Smooth muscle cell of the pulmonary artery (primary cell): ENCODE data around the gene HIRA. TPM values are rescaled to one million over a fixed set of nuclear protein-coding genes. Genes with fewer than 3 reads are reported as not detected.

ENCODE experiments used
- total RNA-seq: library from RNA; depleted of rRNA; stranded (reverse); fragments of >200 nt; gene quantifications from 2 replicates; pipeline ENCODE4 v1.2.3, GENCODE V29; 2014

HIRA gene
- total RNA-seq, result 26.7 and 34.5 TPM in 2 replicates

GRCh38 chr22:19431649-19432132, at the start of gene HIRA:
HIRA (minus strand) TSS chr22:19431733; CDS start chr22:19431476, 257 bp downstream.

DNA sequence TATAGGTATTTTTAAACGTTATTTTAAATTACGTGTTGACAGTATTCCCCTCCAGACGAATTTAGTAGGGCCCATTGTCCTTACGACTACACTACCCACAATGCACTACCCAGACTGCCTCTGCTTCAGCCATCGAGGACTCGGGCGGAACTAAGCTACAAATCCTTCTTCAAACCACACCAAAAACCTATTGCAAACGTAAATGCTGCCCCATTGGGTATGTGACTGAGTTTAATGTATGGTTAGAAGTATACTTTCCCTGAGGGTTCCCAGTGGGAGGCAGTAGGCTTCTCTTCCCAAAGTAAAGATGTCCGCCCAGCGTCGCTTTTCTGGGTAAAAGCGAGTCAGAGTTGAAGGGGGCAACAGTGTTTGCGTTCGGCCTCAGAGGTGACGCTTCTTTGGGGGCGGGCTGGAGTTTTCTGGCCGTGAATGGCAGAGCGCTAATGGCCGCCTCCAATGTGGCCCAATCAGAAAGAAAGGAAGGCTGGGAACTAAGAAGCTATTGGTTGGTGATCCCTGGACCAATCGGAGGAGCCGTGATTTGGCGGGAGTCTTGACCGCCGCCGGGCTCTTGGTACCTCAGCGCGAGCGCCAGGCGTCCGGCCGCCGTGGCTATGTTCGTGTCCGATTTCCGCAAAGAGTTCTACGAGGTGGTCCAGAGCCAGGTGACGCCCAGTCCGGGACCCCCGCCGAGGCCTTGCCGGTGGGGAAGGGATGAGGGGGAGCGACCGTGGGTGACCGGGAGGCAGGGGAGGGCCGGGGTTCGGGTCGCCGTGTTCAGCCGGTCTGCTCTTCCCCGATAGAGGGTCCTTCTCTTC, 48.0 kb upstream of the HIRA start, which contains the start of gene CDC45:
TSS of gene CDC45 (plus strand) at position 566 of the 818 bp plus-strand sequence. CDS start at position 615, 49 bp downstream.

DNA sequence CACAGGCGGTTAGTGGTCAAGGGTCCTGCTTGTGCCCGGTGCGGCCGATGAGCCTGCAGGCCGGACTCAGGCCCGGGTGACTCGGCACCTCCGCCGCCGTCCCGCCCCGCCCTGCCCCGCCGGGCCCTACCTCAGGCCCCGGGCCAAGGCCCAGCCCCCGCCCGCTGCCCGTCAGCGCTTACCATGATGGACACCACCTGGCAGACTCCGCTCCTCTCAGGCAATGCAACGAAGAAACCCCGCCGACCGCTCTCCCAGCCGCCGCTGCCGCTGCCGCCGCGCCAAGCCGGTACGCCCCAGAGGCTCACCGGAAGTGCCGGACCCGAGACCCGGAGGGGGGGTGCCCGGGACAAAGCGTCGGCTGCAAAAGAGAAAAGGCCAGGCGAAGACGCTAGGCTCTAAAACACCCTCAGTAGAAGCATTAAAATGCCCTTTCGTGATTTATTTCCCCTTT, 47.4 kb upstream of the HIRA start, which contains the start of gene UFD1:
TSS of gene UFD1 (minus strand) at position 293 of the 454 bp plus-strand sequence. CDS start at position 185, 108 bp downstream.

DNA sequence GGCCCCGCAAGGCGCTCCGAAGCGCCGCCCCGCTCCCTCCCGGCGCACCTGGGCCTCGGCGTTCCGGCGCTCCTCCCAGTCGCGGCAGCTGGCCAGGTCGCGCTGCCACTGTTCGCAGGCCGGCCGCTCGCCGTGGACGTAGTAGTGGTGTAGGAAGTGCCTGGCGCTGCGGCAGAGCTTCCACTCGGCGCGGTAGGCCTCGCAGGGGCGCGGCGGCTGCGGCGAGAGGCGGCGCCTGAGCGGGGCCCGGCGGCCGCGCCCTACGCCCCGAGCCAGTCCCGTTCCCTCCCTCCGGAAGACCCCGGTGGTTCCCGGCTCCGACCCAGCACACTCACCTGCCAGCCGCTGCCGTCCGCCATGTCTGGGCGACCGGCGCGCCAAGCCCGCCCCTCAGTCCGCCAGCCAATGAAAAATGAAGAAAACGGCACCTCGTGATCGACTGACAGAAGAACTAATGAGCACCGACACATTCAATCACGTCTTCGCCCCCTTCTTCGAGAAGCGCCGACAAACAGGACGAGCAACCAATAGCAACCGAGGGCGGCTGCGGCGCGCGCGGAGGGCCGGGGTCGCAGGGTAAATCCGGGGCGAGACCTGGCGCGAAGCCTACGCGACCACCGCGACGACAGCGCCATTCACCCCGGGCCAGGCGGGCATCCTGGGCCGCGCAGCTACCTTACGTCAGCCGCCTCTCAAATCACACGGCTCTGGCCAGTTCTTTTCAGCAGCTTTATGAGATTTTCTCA, 16.0 kb upstream of the HIRA start, which contains the start of gene C22orf39:
TSS of gene C22orf39 (minus strand) at position 382 of the 746 bp plus-strand sequence. CDS start at position 359, 23 bp downstream.

DNA sequence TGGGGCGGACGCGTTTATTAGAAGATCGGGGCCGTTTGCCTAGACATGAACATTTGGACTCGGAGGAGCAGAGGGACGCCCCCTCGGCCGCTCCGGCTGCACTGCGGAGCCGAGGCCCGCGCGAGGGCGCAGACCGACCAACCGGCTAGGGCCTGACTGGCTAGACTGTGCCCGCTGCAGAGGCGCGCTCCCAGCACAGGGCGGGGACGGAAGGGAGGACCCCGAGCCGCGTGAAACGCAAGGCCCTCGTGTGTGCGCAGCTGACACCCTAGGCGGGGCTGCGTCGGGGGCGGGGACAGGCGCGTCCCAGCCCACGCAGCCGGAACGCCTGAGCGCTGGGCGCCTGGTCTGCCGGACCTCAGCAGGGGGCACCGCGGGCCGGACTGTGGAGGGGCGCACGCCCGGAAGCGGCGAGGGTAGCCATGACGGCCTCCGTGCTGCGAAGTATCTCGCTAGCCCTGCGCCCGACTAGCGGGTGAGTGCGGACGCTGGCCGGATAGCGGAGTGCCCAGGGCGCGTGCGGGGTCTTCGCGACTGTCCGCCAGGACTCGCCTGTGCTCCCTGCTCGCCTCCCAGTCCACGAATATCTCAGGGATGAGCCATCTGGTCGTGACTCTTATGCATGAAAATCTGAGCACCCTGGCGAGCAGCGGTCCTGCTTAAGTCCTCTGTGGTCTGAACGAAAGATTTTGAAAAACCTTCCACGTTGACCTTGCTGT, 759 bp upstream of the HIRA start, which contains the start of gene MRPL40:
TSS of gene MRPL40 (plus strand) at position 413 of the 719 bp plus-strand sequence. CDS start at position 423, 10 bp downstream.

DNA sequence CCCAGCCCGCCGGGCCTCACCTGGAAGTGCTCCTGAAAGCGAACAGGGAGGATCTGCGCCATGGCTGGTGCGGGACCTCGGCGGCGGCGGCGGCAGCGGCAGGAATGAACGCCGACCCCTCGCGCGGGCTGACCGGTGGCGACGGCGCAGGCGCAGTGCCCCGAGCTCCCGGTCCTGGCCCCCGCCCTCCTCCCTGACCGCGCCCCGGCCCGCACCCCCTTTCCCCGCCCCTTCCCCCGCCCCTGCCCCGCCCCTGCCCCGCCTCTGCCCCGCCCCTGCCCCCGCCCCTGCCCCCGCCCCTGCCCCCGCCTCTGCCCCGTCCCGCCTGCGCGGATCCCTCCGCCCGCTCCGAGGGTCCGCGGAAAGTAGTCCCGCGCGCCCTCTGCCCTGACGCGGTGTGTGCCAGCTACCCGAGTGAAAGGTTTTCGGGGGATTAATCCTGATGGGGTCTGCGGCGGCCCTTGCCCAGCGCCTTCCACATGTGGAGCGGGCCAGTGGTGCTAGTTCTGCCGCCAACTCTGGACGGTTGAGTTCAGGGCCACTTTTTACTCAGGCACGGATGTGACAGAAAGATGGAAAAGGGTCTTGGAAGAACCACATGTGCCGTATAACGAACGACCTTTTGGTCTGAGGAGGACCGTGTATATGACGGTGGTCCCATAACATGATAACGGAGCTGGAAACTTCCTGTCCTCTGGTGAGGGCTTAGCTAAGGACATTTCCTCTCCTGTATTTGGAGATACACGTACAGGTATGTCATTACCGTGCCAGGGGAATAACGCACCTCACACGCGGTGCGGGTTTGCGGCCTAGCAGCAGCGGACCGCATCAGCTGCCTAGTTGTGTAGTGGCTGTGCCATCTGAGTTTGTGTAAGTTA, 139.7 kb downstream of the HIRA start, which contains the start of gene CLTCL1:
TSS of gene CLTCL1 (minus strand) at position 140 of the 878 bp plus-strand sequence. CDS start at position 62, 78 bp downstream.

Other genes with a start within 250 kb of the HIRA start
- gene CLTCL1, start 140.0 kb downstream of the HIRA start, total RNA-seq, result 16.9 and 23.8 TPM in 2 replicates
- gene MRPL40, start 812 bp upstream of the HIRA start, total RNA-seq, result 23.5 and 26.7 TPM in 2 replicates
- gene C22orf39, start 16.0 kb upstream of the HIRA start, total RNA-seq, result 18.8 and 19.9 TPM in 2 replicates
- 41.2 and 47.8 TPM in 2 replicates for gene UFD1, start 47.5 kb upstream of the HIRA start, total RNA-seq
- gene CDC45, start 48.2 kb upstream of the HIRA start, total RNA-seq, result 2.4 and 3.8 TPM in 2 replicates
- gene CLDN5, start 92.7 kb upstream of the HIRA start, total RNA-seq, result 0.26 and 0.86 TPM in 2 replicates